ENCODE results near the gene ZNF536.

ZNF536 gene

DNA sequence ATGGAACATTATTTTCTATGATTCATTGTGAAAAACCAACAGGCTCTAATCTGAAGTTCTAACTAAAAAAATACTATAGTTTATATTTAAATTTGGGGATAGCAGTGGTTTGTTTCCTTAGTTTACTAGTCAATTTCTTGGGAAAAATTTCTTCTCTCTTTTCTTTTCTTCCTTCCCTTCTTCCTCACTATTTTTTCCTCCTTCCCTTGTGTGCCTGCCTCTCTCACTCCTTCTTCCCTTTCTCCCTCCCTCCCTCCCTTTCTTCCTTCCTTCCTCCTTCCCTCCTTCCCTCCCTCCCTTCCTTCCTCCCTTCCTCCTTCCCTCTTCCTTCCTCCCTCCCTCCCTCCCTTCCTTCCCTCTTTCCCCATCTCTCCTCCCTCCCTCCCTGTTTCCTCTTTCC, 226.5 kb downstream of the ZNF536 start:
- TF ChIP-seq, protein P1, sequence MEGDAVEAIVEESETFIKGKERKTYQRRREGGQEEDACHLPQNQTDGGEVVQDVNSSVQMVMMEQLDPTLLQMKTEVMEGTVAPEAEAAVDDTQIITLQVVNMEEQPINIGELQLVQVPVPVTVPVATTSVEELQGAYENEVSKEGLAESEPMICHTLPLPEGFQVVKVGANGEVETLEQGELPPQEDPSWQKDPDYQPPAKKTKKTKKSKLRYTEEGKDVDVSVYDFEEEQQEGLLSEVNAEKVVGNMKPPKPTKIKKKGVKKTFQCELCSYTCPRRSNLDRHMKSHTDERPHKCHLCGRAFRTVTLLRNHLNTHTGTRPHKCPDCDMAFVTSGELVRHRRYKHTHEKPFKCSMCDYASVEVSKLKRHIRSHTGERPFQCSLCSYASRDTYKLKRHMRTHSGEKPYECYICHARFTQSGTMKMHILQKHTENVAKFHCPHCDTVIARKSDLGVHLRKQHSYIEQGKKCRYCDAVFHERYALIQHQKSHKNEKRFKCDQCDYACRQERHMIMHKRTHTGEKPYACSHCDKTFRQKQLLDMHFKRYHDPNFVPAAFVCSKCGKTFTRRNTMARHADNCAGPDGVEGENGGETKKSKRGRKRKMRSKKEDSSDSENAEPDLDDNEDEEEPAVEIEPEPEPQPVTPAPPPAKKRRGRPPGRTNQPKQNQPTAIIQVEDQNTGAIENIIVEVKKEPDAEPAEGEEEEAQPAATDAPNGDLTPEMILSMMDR (IDR thresholded peaks at IDR 0.05; ENCODE audit: low read depth, low read length), result no peak
- DNase-seq (ENCODE audit: low read depth, low spot score), result no peak
- no peak overlapping the region for H3K4me3 ChIP-seq (ENCODE audit: low read depth, low read length)
- in situ Hi-C loops (cut with HindIII; ENCODE audit: low sequenced_read_pairs), result no loop called here

DNA sequence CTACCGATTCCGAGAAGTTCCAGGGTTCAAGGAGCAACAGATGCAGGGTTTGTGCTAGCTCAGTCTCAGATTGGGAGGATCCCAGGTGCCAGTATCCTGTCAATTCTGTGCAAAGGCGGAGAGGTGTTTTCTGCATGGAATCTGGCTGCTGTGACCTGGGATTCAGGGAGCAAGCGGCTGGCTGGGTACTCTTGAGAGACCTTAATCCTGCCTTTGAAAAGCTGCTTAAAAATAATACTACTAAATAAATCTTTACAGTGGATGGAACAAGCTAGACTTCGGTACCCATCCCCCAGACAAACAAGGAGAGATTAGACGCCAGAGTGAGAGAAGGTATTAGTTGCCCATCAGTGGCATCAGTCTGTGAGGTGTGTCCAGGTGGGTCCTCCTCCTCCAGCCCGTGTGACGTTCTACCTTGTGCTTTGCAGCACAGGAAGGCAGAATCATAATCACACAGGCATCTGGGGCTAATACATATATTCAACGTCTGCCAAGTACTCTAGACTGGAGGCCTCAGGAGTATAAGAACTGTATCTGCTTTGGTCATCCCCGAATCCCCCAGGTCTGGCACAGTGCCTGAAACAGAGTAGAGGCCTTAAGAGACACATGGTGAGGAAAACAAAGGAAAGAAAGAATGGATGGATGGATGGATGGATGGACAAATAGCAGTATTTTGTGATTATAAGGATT, 230.6 kb downstream of the ZNF536 start:
- in situ Hi-C loops (cut with HindIII; ENCODE audit: low sequenced_read_pairs), result no loop called here
- no peak for DNase-seq (ENCODE audit: low read depth, low spot score)
- TF ChIP-seq, protein P1 (IDR thresholded peaks at IDR 0.05; ENCODE audit: low read depth, low read length), result no peak
- H3K4me3 ChIP-seq (ENCODE audit: low read depth, low read length), result no peak overlapping the region

DNA sequence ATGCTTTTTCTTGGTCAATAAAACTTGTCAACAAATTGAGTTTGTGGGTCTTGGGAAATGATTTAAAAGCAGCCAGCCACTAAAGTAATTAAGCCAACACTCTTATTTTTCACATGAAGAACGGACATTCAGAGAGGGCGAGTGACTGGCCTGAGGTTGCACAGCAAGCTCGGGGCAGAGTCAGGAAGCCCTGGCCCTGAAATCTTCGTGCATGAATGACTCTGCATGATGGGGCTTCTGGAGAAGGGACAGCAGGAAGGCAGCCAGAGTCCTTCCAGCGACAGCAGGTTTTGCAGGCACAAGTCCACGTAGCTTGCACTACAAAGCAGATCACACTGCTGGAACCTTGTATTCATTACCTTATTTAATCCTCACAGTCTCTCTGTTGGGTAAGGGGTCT, 232.5 kb downstream of the ZNF536 start:
- in situ Hi-C loops (cut with HindIII; ENCODE audit: low sequenced_read_pairs), result no loop called here
- DNase-seq (ENCODE audit: low read depth, low spot score), result no peak

DNA sequence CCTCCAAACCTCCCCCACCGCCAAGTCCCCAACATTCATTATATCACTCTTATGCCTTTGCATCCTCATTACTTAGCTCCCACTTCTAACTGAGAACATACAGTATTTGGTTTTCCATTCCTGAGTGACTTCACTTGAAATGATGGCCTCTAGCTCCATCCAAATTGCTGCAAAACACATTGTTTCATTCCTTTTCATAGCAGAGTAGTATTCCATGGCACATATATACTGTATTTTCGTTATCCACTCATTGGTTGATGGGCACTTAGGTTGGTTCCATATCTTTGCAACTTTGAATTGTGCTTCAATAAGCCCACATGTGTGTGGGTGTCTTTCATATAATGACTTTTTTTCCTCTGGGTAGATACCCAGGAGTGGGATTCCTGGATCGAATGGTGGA, 233.1 kb downstream of the ZNF536 start:
- H3K4me3 ChIP-seq (ENCODE audit: low read depth, low read length), result no peak overlapping the region
- TF ChIP-seq, protein P1 (IDR thresholded peaks at IDR 0.05; ENCODE audit: low read depth, low read length), result no peak
- in situ Hi-C loops (cut with HindIII; ENCODE audit: low sequenced_read_pairs), result no loop called here
- no peak for DNase-seq (ENCODE audit: low read depth, low spot score)

More for the DNA sequence above, 232.5 kb downstream of the ZNF536 start:
- TF ChIP-seq, protein P1 (IDR thresholded peaks at IDR 0.05; ENCODE audit: low read depth, low read length), result no peak
- H3K4me3 ChIP-seq (ENCODE audit: low read depth, low read length), result no peak overlapping the region

DNA sequence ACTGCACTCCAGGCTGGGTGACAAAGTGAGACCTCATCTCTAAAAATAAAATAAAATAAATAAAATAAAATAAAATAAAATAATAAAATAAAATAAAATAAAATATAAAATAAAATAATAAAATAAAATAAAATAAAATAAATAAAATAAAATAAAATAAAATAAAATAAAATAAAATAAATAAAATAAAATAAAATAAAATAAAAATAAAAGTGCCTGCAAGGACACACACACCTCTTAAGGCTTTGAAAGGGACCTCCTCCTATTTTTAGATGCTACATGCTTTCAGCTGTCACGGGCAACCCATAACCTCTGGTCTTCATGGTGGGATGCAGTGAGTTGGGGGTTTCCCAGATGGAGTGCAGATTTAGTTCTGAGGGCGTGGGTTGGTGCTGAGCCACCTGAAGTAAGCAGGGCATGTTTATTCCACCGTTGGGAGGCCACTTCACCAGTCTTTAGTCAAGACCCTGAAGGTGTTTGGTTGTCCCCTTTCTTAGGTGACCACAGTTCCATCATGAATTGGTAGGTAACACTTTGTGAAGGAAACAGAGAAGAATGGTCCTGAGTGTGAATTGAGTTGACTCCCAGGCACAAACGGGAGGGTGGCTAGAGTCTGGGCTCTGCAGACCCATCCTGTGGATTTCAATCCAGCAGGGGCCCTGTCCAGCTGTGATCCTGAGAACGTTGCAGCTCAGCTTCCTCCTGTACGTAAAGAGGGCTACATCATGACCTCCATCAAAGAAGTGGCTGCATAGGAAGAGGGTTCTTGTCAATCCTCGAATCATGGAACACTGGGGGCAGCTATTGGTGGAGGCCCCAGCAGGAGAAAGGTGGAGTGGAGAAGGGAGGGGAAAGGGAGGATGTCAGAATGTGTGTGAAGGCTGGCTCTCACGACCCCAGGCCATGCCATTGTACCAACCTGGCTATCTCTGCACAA, 234.2 kb downstream of the ZNF536 start:
- DNase-seq (ENCODE audit: low read depth, low spot score), result no peak
- TF ChIP-seq, protein P1 (IDR thresholded peaks at IDR 0.05; ENCODE audit: low read depth, low read length), result no peak
- no peak overlapping the region for H3K4me3 ChIP-seq (ENCODE audit: low read depth, low read length)
- in situ Hi-C loops (cut with HindIII; ENCODE audit: low sequenced_read_pairs), result no loop called here
